COR-L47 (cell line): Measurements from ENCODE around the gene KPTN.

Experiments used
- DNase-seq: peaks from one replicate; lab custom pipeline; 2025; lab: John Stamatoyannopoulos, UW

Gene KPTN

DNA sequence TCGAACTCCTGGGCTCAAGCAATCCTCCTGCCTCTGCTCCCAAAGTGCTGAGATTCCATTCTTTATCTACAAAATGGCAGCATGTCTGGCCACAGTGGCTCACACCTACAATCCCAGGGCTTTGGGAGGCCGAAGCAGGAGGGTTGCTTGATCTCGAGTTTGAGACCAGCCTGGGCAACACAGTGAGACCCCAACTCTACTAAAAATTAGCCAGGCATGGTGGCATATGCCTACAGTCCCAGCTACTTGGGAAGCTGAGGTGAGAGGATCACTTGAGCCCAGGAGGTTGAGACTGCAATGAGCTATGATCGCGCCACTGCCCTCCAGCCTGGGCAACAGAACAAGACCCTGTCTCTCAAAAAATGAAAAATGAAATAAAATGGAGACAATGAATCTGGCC is 24.7 kb upstream of the KPTN start:
- DNase-seq = no peak

GRCh38 chr19:47507924-47508553 is 24.0 kb upstream of the KPTN start:
- DNase-seq = no peak

- no peak for DNase-seq
Observed at GRCh38 chr19:47507012-47507411, 23.0 kb upstream of the KPTN start.

DNA sequence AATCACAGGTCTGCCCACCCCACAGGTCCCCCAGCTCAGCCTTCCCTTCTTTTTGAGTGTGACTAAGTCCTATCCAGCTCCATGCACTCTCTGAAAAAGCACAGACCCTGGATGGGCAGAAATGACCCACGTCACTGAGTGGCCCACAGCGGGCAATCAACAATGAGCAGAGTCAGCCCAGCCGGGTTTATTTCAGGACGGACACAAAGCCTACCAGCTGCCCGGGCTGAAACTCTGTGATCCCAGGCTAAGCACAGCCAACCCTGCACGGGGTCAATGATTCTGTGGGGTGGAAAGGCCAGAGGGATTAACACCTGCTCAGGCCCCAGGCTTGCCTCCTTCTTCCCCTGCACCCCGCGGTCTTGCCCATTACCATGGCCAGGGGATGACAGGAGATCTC is 22.4 kb upstream of the KPTN start:
- no peak for DNase-seq

- no peak for DNase-seq
Observed at GRCh38 chr19:47505506-47505905, 21.5 kb upstream of the KPTN start.

GRCh38 chr19:47503826-47504150 is 19.8 kb upstream of the KPTN start:
- DNase-seq = no peak

DNA sequence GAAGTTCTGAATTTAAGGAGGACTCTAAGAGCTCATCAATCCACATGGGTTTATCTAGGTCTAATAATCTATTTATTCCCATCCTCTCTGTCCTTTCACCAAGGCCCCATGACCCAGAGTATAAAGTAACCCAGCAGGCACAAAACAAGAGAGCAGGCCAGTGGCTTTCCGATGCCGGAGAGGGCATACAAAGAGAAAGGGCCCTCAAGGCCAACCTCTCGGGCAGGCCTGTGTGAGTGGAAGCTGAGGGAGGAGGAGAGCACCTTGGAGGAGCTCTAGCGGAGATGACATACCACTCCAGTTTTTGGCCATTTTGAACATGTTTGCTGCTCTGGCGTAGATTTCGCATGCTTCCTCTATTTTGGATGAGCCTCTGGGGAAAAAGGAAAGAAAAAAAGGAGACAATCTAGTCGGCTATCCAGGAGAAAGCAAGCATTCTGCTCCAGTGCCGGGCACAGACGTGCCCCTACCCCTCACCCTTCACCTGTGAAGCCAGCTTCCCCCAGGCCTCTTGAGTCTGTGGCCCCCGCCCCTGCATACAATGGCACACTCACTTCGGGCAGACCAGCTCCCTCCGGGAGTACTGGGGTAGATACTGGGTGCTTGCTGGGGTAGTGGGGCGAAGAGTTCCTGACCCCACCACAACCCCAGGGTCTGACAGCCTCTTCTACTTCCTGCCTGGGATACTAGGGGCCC is 19.3 kb upstream of the KPTN start:
- DNase-seq = no peak

- no peak for DNase-seq
Observed at GRCh38 chr19:47499863-47500830, 16.1 kb upstream of the KPTN start.

DNA sequence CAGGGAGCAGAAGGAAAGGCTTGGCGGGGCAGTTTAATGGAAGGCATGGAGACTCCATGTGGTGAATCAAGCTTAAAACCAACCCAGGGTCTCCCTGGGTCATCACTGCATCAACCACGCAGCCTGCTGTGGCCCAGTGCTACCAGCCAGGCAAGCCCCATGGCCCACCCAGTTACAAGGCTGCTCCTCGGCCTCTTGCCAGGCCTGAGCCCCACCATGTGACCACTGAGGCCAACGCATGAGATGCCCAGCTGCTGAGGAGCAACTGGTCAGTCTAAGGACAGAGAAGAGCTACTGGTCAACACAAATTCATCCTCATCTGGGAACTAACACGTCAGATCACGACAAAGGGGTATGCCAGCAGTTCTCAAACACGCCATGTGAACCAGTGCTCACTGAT is 15.4 kb upstream of the KPTN start:
- DNase-seq = no peak

- no peak for DNase-seq
Observed at GRCh38 chr19:47498561-47498960, 14.5 kb upstream of the KPTN start.

- no peak for DNase-seq
Observed at GRCh38 chr19:47497821-47498520, 14.0 kb upstream of the KPTN start.

GRCh38 chr19:47497050-47497766 is 13.2 kb upstream of the KPTN start:
- DNase-seq = peak; percentile 79

- DNase-seq = peak; percentile 30
Observed at GRCh38 chr19:47495478-47496372, 11.7 kb upstream of the KPTN start.

GRCh38 chr19:47494729-47495128 is 10.7 kb upstream of the KPTN start:
- DNase-seq = peak; percentile 71

- no peak for DNase-seq
Observed at GRCh38 chr19:47494211-47494547, 10.2 kb upstream of the KPTN start.

GRCh38 chr19:47493378-47494210 is 9.6 kb upstream of the KPTN start:
- DNase-seq = no peak

- DNase-seq = no peak
Observed at GRCh38 chr19:47492571-47493377, 8.8 kb upstream of the KPTN start.

DNA sequence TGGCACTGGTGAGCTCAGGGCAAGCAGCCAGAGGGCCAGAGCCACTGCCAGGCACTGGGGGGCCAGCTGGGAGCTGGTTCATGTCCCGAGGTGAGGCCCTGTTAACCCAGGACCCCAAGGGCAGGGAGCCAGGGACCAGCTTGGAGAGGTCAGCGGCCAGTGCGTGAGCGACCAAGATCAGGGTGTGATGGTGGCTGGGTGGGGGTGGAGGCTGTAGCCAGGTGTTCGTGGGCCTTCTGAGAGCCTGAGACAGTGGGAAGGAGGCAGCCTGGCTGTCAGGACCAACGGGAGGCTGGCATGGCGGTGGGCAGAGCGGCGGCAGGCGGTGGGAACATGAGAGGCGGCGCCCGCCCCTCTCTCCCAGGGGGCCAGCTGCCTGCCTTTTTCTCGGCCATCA is 8.1 kb upstream of the KPTN start:
- no peak for DNase-seq
